Fibroblast of mammary gland (primary cell): ENCODE data around the gene NAV3.

ENCODE experiments used
- DNase-seq: peaks from one replicate; pipeline ENCODE4 v3.0.0-alpha.2; 2010; ENCODE audit warnings: low read depth
- H3K4me3 ChIP-seq: 2 replicates; pipeline ENCODE4 v1.5.1; 2011; ENCODE audit warnings: low read depth, mild to moderate bottlenecking, low read length, moderate library complexity; ENCODE audit not compliant: control insufficient read depth
- TF ChIP-seq, protein P1 (sequence below): conservative IDR thresholded peaks from 2 replicates; pipeline ENCODE4 v1.5.1; 2011; ENCODE audit warnings: low read depth, low read length, inconsistent platforms; ENCODE audit not compliant: control insufficient read depth, insufficient read depth

The NAV3 gene

GRCh38 chr12:78143717-78144116 is 313.0 kb downstream of the NAV3 start:
- TF ChIP-seq, protein P1, sequence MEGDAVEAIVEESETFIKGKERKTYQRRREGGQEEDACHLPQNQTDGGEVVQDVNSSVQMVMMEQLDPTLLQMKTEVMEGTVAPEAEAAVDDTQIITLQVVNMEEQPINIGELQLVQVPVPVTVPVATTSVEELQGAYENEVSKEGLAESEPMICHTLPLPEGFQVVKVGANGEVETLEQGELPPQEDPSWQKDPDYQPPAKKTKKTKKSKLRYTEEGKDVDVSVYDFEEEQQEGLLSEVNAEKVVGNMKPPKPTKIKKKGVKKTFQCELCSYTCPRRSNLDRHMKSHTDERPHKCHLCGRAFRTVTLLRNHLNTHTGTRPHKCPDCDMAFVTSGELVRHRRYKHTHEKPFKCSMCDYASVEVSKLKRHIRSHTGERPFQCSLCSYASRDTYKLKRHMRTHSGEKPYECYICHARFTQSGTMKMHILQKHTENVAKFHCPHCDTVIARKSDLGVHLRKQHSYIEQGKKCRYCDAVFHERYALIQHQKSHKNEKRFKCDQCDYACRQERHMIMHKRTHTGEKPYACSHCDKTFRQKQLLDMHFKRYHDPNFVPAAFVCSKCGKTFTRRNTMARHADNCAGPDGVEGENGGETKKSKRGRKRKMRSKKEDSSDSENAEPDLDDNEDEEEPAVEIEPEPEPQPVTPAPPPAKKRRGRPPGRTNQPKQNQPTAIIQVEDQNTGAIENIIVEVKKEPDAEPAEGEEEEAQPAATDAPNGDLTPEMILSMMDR, result no peak
- H3K4me3 ChIP-seq, result no peak overlapping the region
- DNase-seq, result no peak

GRCh38 chr12:78145398-78145797 is 314.7 kb downstream of the NAV3 start:
- TF ChIP-seq, protein P1, result no peak
- DNase-seq, result no peak
- no peak overlapping the region for H3K4me3 ChIP-seq

GRCh38 chr12:78146365-78146772 is 315.7 kb downstream of the NAV3 start:
- TF ChIP-seq, protein P1, result peak; percentile 75
- no peak overlapping the region for H3K4me3 ChIP-seq
- DNase-seq, result peak; percentile 65

GRCh38 chr12:78149459-78149858 is 318.8 kb downstream of the NAV3 start:
- H3K4me3 ChIP-seq, result no peak overlapping the region
- no peak for DNase-seq
- TF ChIP-seq, protein P1, result no peak

- peak; percentile 9 for DNase-seq
- TF ChIP-seq, protein P1, result no peak
- H3K4me3 ChIP-seq, result no peak overlapping the region
Measured at GRCh38 chr12:78155546-78155945, 324.9 kb downstream of the NAV3 start.

DNA sequence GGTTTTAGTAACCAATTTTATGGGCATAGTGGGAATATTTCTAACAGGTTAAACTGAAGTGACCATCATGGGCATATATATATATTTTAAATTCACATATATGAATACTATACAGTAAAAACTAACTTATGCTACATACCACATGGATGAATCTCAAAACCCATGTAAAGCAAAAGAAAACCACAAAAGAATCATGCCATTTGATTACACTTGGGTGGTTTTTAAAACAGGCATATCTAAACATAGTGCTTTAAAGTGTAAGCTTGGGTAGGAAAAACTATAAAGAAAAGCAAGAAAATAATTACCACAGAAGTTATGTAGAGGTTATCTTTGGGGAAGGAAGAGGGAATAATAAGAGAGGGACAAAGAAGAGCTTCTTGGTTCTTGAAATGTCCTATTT is 326.1 kb downstream of the NAV3 start:
- peak; percentile 10 for DNase-seq
- TF ChIP-seq, protein P1, result no peak
- no peak overlapping the region for H3K4me3 ChIP-seq

- DNase-seq, result peak; percentile 6
- H3K4me3 ChIP-seq, result no peak overlapping the region
- TF ChIP-seq, protein P1, result no peak
Measured at GRCh38 chr12:78157199-78157598, 326.5 kb downstream of the NAV3 start.
